Effector CD4-positive, alpha-beta T cell (primary cell): ENCODE results near the gene GNG2.

ENCODE experiments used
- DNase-seq: peaks from one replicate; pipeline ENCODE4 v3.0.0-alpha.2; 2020

GNG2 gene

GRCh38 chr14:51895375-51895774 is 35.0 kb downstream of the GNG2 start:
- no peak for DNase-seq

GRCh38 chr14:51897791-51898355 is 37.5 kb downstream of the GNG2 start:
- no peak for DNase-seq

- peak; percentile 21 for DNase-seq
Measured at GRCh38 chr14:51901475-51902024, 41.1 kb downstream of the GNG2 start.

- peak; percentile 48 for DNase-seq
Measured at GRCh38 chr14:51905656-51906121, 45.3 kb downstream of the GNG2 start.

- DNase-seq, result no peak
Measured at GRCh38 chr14:51908086-51908485, 47.7 kb downstream of the GNG2 start.

GRCh38 chr14:51912112-51912786 is 51.8 kb downstream of the GNG2 start:
- DNase-seq, result no peak

GRCh38 chr14:51914310-51914709 is 53.9 kb downstream of the GNG2 start:
- no peak for DNase-seq

GRCh38 chr14:51917193-51917592 is 56.8 kb downstream of the GNG2 start:
- no peak for DNase-seq

- no peak for DNase-seq
Measured at GRCh38 chr14:51921026-51921425, 60.6 kb downstream of the GNG2 start.

- DNase-seq, result no peak
Measured at GRCh38 chr14:51922624-51923023, 62.2 kb downstream of the GNG2 start.

GRCh38 chr14:51924600-51924999 is 64.2 kb downstream of the GNG2 start:
- DNase-seq, result no peak

- no peak for DNase-seq
Measured at GRCh38 chr14:51925980-51926379, 65.6 kb downstream of the GNG2 start.

- DNase-seq, result no peak
Measured at GRCh38 chr14:51926449-51926848, 66.0 kb downstream of the GNG2 start.

- DNase-seq, result no peak
Measured at GRCh38 chr14:51928568-51928967, 68.2 kb downstream of the GNG2 start.

- DNase-seq, result no peak
Measured at GRCh38 chr14:51929166-51929565, 68.8 kb downstream of the GNG2 start.

- no peak for DNase-seq
Measured at GRCh38 chr14:51929910-51930682, 69.7 kb downstream of the GNG2 start.

GRCh38 chr14:51931308-51931707 is 70.9 kb downstream of the GNG2 start:
- no peak for DNase-seq

GRCh38 chr14:51933191-51933590 is 72.8 kb downstream of the GNG2 start:
- no peak for DNase-seq

- no peak for DNase-seq
Measured at GRCh38 chr14:51938137-51938536, 77.7 kb downstream of the GNG2 start.

GRCh38 chr14:51938821-51939220 is 78.4 kb downstream of the GNG2 start:
- no peak for DNase-seq

GRCh38 chr14:51939226-51939625 is 78.8 kb downstream of the GNG2 start:
- no peak for DNase-seq

- DNase-seq, result no peak
Measured at GRCh38 chr14:51939755-51940301, 79.4 kb downstream of the GNG2 start.

GRCh38 chr14:51942971-51943370 is 82.6 kb downstream of the GNG2 start:
- no peak for DNase-seq
